ENCODE results near the gene MAVS. TPM values are rescaled to one million over a fixed set of nuclear protein-coding genes. Genes with fewer than 3 reads are reported as not detected.

MAVS gene
- total and polyA plus RNA-seq, 4 donors = 13.2 to 39.6 (median 20.9) TPM

GRCh38 chr20:3916364-3916763 lies 69.7 kb downstream of the MAVS start:
- Histone ChIP-seq H3K36me3 (ENCODE audit: control insufficient read depth in 4 of 4, insufficient read depth in 4 of 4, low read length in 4 of 4) (peaks cover 16 to 36% (median 25%) of the 10 kb centered on the region in 4 donors), H3K27ac (ENCODE audit: low read depth in 1 of 2, low read length in 1 of 2) (no peak overlapping the region), H3K27me3 (ENCODE audit: control insufficient read depth in 3 of 3, insufficient read depth in 3 of 3, low read length in 2 of 3) (no peaks in the 10 kb centered on the region), H3K4me3 (no peak overlapping the region), H3K9me3 (ENCODE audit: control insufficient read depth in 4 of 4, insufficient read depth in 3 of 4, low read length in 3 of 4) (no peaks in the 10 kb centered on the region), H3K9ac (ENCODE audit: insufficient read depth in 1 of 2, low read length in 2 of 2) (no peak overlapping the region), H3K4me1 (ENCODE audit: control insufficient read depth in 5 of 5, insufficient read depth in 5 of 5, low read length in 5 of 5) (peaks cover 0 to 14% (median 0%) of the 10 kb centered on the region in 5 donors)
- DNase-seq (no peak), ATAC-seq (ENCODE audit: insufficient read depth, low FRiP score) (no peak)
- 54 to 61% methylated on average over 2 of the region's 2 CpGs for WGBS, 2 donors
- no peak for TF ChIP-seq CTCF (IDR thresholded peaks at IDR 0.05; ENCODE audit: control extremely low read depth, extremely low read depth)

- no peaks in the 10 kb centered on the region for H3K9me3 ChIP-seq (ENCODE audit: control insufficient read depth in 4 of 4, insufficient read depth in 3 of 4, low read length in 3 of 4)
- TF ChIP-seq CTCF (IDR thresholded peaks at IDR 0.05; ENCODE audit: control extremely low read depth, extremely low read depth) = no peak
- H3K36me3 ChIP-seq (ENCODE audit: control insufficient read depth in 4 of 4, insufficient read depth in 4 of 4, low read length in 4 of 4) = peaks cover 18 to 40% (median 26%) of the 10 kb centered on the region in 4 donors
- no peak overlapping the region for H3K4me3 ChIP-seq
- no peak for ATAC-seq (ENCODE audit: insufficient read depth, low FRiP score)
- no peak for DNase-seq
- H3K27me3 ChIP-seq (ENCODE audit: control insufficient read depth in 3 of 3, insufficient read depth in 3 of 3, low read length in 2 of 3) = no peaks in the 10 kb centered on the region
- peaks cover 0 to 8% (median 0%) of the 10 kb centered on the region in 5 donors for H3K4me1 ChIP-seq (ENCODE audit: control insufficient read depth in 5 of 5, insufficient read depth in 5 of 5, low read length in 5 of 5)
- H3K9ac ChIP-seq (ENCODE audit: insufficient read depth in 1 of 2, low read length in 2 of 2) = no peak overlapping the region
- 81 to 84% methylated on average over 1 of the region's 1 CpG for WGBS, 2 donors
- H3K27ac ChIP-seq (ENCODE audit: low read depth in 1 of 2, low read length in 1 of 2) = no peak overlapping the region
Observed at GRCh38 chr20:3919352-3919751, 72.7 kb downstream of the MAVS start.

GRCh38 chr20:3922223-3922982 lies 75.8 kb downstream of the MAVS start:
- Histone ChIP-seq H3K9ac (ENCODE audit: insufficient read depth in 1 of 2, low read length in 2 of 2) (no peak overlapping the region), H3K27ac (ENCODE audit: low read depth in 1 of 2, low read length in 1 of 2) (no peak overlapping the region), H3K36me3 (ENCODE audit: control insufficient read depth in 4 of 4, insufficient read depth in 4 of 4, low read length in 4 of 4) (peaks cover 8 to 41% (median 27%) of the 10 kb centered on the region in 4 donors), H3K4me3 (no peak overlapping the region), H3K27me3 (ENCODE audit: control insufficient read depth in 3 of 3, insufficient read depth in 3 of 3, low read length in 2 of 3) (no peaks in the 10 kb centered on the region), H3K4me1 (ENCODE audit: control insufficient read depth in 5 of 5, insufficient read depth in 5 of 5, low read length in 5 of 5) (peaks cover 0 to 5% (median 0%) of the 10 kb centered on the region in 5 donors), H3K9me3 (ENCODE audit: control insufficient read depth in 4 of 4, insufficient read depth in 3 of 4, low read length in 3 of 4) (no peaks in the 10 kb centered on the region)
- WGBS, 2 donors = 82 to 91% methylated on average over 13 of the region's 13 CpGs
- TF ChIP-seq CTCF (IDR thresholded peaks at IDR 0.05; ENCODE audit: control extremely low read depth, extremely low read depth) = no peak
- ATAC-seq (ENCODE audit: insufficient read depth, low FRiP score) = no peak
- DNase-seq = no peak
